Right renal cortex interstitium (tissue), 3 donors: ENCODE results near the gene ZBED5. TPM values are rescaled to one million over a fixed set of nuclear protein-coding genes. Genes with fewer than 3 reads are reported as not detected.

Experiments
- polyA plus RNA-seq, 3 donors: library from polyadenylated mRNA; unstranded; fragments of 120-200 nt; gene quantifications; one replicate each; pipeline ENCODE4 v1.2.1, GENCODE V29; 2013; ENCODE audit not compliant: insufficient read length in 3 of 3

ZBED5 gene
- polyA plus RNA-seq, 3 donors = 102 to 116 (median 115) TPM

Other genes with a start within 250 kb of the ZBED5 start
- gene IRAG1, start 164.3 kb downstream of the ZBED5 start, polyA plus RNA-seq = 10 to 100 TPM in 1 of 3 donors, 1 to 10 TPM in 2; 8.6 to 10.3 (median 8.8) TPM
- gene CTR9, start 106.8 kb downstream of the ZBED5 start, polyA plus RNA-seq = 10 to 100 TPM; 67.5 to 71.3 (median 70.1) TPM
- gene EIF4G2, start 49.1 kb downstream of the ZBED5 start, polyA plus RNA-seq = 100 to 1,000 TPM; 912 to 941 (median 918) TPM